Measurements from ENCODE around the gene ADAMTSL1.

ADAMTSL1 gene

DNA sequence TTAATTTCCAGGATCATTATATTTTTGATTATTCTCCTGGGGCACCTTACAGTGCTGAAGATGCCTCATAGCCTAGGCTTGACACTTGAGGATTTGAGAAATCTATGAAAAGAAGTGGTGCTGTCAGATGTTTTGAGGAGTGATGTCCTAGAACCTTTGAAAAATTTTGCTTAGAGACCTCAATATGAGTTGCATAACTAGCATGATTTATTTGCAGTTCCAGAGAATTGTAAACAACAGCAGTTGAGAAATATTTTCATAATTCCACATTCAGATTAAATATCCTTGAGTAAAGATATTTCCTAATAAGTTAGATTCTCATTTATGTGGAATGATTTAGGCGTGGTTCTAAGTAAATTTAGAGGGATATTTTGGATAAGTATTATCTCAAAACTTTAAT lies 225.8 kb downstream of the ADAMTSL1 start:
- TF ChIP-seq, protein P1, sequence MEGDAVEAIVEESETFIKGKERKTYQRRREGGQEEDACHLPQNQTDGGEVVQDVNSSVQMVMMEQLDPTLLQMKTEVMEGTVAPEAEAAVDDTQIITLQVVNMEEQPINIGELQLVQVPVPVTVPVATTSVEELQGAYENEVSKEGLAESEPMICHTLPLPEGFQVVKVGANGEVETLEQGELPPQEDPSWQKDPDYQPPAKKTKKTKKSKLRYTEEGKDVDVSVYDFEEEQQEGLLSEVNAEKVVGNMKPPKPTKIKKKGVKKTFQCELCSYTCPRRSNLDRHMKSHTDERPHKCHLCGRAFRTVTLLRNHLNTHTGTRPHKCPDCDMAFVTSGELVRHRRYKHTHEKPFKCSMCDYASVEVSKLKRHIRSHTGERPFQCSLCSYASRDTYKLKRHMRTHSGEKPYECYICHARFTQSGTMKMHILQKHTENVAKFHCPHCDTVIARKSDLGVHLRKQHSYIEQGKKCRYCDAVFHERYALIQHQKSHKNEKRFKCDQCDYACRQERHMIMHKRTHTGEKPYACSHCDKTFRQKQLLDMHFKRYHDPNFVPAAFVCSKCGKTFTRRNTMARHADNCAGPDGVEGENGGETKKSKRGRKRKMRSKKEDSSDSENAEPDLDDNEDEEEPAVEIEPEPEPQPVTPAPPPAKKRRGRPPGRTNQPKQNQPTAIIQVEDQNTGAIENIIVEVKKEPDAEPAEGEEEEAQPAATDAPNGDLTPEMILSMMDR (IDR thresholded peaks at IDR 0.05; ENCODE audit: low read depth, low read length): no peak
- no peak for DNase-seq (ENCODE audit: low read depth in 2 of 2)
- no peak overlapping the region for H3K4me3 ChIP-seq (replicated peaks in 1 of 2; ENCODE audit: low read depth in 2 of 2, low read length in 2 of 2)

DNA sequence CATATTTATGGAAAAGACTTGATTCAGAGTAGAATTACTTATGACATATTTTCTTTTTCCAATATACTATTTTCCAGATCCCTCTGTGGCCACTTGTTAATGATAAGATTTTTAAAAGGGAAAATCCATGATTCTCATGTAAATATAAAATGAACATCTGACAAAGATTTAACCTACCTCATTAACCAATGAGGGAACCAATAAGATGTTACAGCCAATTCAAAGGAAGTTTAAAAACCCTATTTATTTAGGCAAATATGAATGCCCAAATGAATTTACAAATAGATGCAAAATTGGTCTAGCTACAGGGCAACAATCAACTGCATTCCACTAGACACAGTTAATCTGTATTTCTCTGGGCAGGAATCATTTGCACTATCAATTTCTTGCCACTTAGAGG lies 226.8 kb downstream of the ADAMTSL1 start:
- TF ChIP-seq, protein P1 (IDR thresholded peaks at IDR 0.05; ENCODE audit: low read depth, low read length): no peak
- no peak for DNase-seq (ENCODE audit: low read depth in 2 of 2)
- H3K4me3 ChIP-seq (replicated peaks in 1 of 2; ENCODE audit: low read depth in 2 of 2, low read length in 2 of 2): no peak overlapping the region

DNA sequence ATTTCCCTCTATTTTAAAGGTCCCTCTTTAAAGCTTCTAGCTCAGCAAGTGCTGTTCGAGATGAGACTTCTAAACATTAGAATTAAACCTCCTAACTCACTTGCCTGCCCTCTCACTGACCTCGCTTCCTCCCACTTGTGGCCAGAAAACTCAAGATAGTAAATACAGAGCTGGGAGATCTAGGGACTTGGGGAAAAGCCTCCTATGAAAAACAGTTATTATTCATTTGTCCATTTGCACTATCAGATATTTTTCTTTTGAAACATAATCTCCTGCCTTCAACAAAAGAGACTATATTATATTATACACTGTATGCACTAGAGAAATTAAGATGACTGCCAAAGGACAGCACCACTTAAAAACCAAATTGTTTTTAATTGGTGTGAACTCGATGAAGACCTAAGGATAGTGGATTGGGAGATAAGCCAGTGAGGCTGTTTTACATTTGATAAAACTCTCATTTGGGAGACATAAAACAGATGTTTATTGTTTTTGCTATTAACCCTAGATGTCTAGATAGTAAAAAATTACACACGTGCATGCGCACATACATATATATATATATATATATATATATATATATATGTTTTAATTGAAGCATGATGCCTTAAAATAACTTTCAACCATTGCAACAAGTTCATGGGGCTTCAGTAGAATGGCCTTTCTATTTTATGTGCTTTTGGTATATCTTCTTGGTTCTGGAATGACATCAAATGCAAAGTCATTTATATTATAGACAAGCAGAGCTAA lies 229.4 kb downstream of the ADAMTSL1 start:
- peak in 1 of 2 donors; percentile 56 for DNase-seq (ENCODE audit: low read depth in 2 of 2)
- no peak overlapping the region for H3K4me3 ChIP-seq (replicated peaks in 1 of 2; ENCODE audit: low read depth in 2 of 2, low read length in 2 of 2)
- TF ChIP-seq, protein P1 (IDR thresholded peaks at IDR 0.05; ENCODE audit: low read depth, low read length): no peak

DNA sequence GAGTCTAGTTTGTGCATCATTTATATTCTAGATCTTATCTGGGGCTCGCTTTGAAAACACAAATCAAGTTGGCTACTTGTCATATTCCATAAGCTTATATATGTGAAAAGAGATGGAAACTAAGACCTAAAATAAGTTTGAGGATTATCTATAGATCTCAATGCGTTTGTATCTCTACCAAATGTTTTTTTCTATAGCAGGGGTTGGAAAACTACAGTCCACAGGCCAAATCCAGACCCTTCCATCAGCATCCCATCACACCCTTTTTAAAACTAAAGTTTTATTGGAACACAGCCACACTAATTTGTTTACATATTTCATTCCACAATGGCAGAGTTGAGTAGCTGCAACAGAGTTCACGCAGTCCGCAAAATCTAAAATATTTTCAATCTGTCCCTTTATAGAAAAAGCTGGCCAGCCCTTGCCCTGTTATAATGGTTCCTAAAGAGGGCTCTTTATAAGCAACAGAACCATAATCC lies 230.0 kb downstream of the ADAMTSL1 start:
- TF ChIP-seq, protein P1 (IDR thresholded peaks at IDR 0.05; ENCODE audit: low read depth, low read length): no peak
- DNase-seq (ENCODE audit: low read depth in 2 of 2): no peak
- no peak overlapping the region for H3K4me3 ChIP-seq (replicated peaks in 1 of 2; ENCODE audit: low read depth in 2 of 2, low read length in 2 of 2)

DNA sequence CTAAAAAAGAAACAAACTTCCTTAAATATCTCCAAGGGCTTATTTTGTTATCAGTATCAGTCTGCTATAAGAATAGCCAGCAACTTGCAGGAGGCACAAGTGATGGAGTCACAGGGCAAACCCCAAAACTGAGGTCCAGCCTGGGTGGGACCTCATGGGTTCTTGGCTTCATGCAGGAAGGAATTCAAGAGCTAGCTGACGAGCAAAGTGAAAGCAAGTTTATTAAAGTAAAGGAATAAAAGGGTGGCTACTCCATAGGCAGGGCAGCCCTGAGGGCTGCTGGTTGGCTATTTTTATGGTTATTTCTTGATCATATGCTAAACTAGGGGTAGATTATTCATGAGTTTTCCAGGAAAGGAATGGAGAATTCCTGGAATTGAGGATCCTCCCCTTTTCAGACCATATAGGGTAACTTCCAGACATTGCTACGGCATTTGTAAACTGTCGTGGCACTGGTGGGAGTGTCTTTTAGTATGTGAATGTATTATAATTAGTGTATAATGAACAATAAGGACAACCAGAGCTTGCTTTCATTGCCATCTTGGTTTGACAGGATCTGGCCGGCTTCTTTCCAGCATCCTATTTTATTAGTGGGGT lies 231.9 kb downstream of the ADAMTSL1 start:
- H3K4me3 ChIP-seq (replicated peaks in 1 of 2; ENCODE audit: low read depth in 2 of 2, low read length in 2 of 2): no peak overlapping the region
- TF ChIP-seq, protein P1 (IDR thresholded peaks at IDR 0.05; ENCODE audit: low read depth, low read length): no peak
- DNase-seq (ENCODE audit: low read depth in 2 of 2): peak; percentile 18 to 48

DNA sequence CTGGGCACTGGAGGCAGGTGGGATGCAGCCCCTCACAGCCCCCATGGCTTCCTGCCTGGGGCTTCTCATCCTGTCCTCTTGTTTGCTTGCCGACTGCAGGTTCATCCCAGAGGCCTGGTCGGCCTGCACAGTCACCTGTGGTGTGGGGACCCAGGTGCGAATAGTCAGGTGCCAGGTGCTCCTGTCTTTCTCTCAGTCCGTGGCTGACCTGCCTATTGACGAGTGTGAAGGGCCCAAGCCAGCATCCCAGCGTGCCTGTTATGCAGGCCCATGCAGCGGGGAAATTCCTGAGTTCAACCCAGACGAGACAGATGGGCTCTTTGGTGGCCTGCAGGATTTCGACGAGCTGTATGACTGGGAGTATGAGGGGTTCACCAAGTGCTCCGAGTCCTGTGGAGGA lies 232.7 kb downstream of the ADAMTSL1 start:
- DNase-seq (ENCODE audit: low read depth in 2 of 2): no peak
- TF ChIP-seq, protein P1 (IDR thresholded peaks at IDR 0.05; ENCODE audit: low read depth, low read length): no peak
- no peak overlapping the region for H3K4me3 ChIP-seq (replicated peaks in 1 of 2; ENCODE audit: low read depth in 2 of 2, low read length in 2 of 2)
